Kidney epithelial cell (primary cell): ENCODE results near the gene NECAB3. TPM values are rescaled to one million over a fixed set of nuclear protein-coding genes. Genes with fewer than 3 reads are reported as not detected.
"Not testable (repeated sequence)": the region's sequence is repeated elsewhere in the genome, so short reads cannot be mapped to it uniquely, and the experiment has no call there.

ENCODE experiments used
- DNase-seq: peaks from one replicate; pipeline ENCODE4 v3.0.0-alpha.2; 2010; ENCODE audit warnings: low read depth
- H3K27me3 ChIP-seq: 2 replicates; pipeline ENCODE4 v1.6.0; 2011; ENCODE audit warnings: low read length; ENCODE audit not compliant: control insufficient read depth, insufficient read depth
- H3K36me3 ChIP-seq: 2 replicates; pipeline ENCODE4 v1.5.1; 2011; ENCODE audit warnings: low read length; ENCODE audit not compliant: control insufficient read depth, insufficient read depth
- H3K4me3 ChIP-seq: 2 replicates; pipeline ENCODE4 v1.5.1; 2011; ENCODE audit warnings: low read depth, mild to moderate bottlenecking, control low read depth, low read length
- CTCF ChIP-seq: IDR thresholded peaks from 2 replicates; pipeline ENCODE4 v1.5.1; 2011; ENCODE audit warnings: mild to moderate bottlenecking, moderate library complexity, low read length, control low read depth, inconsistent platforms; ENCODE audit not compliant: insufficient read depth, poor library complexity, severe bottlenecking
- total RNA-seq: library from RNA; depleted of rRNA; stranded (reverse); fragments of >200 nt; gene quantifications from 2 replicates; pipeline ENCODE4 v1.2.3, GENCODE V29; 2015

The NECAB3 gene
- total RNA-seq, 1 donor from 2014 or later: 17.5 TPM

- Histone ChIP-seq H3K36me3 (no peaks in the 10 kb centered on the region), H3K27me3 (no peaks in the 10 kb centered on the region), H3K4me3 (no peak overlapping the region)
- DNase-seq: no peak
- TF ChIP-seq CTCF: no peak
Observed at GRCh38 chr20:33647603-33648395, 26.4 kb downstream of the NECAB3 start.

GRCh38 chr20:33646959-33647602, 27.1 kb downstream of the NECAB3 start:
- not testable (repeated sequence) for H3K4me3 ChIP-seq, H3K36me3 ChIP-seq, H3K27me3 ChIP-seq, DNase-seq

GRCh38 chr20:33646191-33646590, 28.0 kb downstream of the NECAB3 start:
- Histone ChIP-seq H3K4me3 (no peak overlapping the region), H3K27me3 (no peaks in the 10 kb centered on the region), H3K36me3 (no peaks in the 10 kb centered on the region)
- TF ChIP-seq CTCF: no peak
- no peak for DNase-seq

GRCh38 chr20:33645396-33645795, 28.8 kb downstream of the NECAB3 start:
- TF ChIP-seq CTCF: no peak

GRCh38 chr20:33645072-33645358, 29.2 kb downstream of the NECAB3 start:
- no peak for TF ChIP-seq CTCF
- Histone ChIP-seq H3K36me3 (no peaks in the 10 kb centered on the region), H3K4me3 (no peak overlapping the region), H3K27me3 (no peaks in the 10 kb centered on the region)
- DNase-seq: no peak

More at GRCh38 chr20:33645396-33645795, 28.8 kb downstream of the NECAB3 start:
- no peak overlapping the region for H3K4me3 ChIP-seq
- DNase-seq: no peak
- no peaks in the 10 kb centered on the region for H3K27me3 ChIP-seq
- no peaks in the 10 kb centered on the region for H3K36me3 ChIP-seq

GRCh38 chr20:33644313-33645071, 29.7 kb downstream of the NECAB3 start:
- no peaks in the 10 kb centered on the region for H3K27me3 ChIP-seq
- no peaks in the 10 kb centered on the region for H3K36me3 ChIP-seq
- H3K4me3 ChIP-seq: no peak overlapping the region
- TF ChIP-seq CTCF: no peak
- DNase-seq: no peak
